COLO668 (cell line): ENCODE results near the gene KRTAP19-1.

Experiments used
- DNase-seq: peaks from one replicate; lab custom pipeline; 2025; ENCODE audit not compliant: unreplicated experiment; lab: John Stamatoyannopoulos, UW

The KRTAP19-1 gene

GRCh38 chr21:30430170-30430655, 50.0 kb downstream of the KRTAP19-1 start, which contains the start of gene KRTAP13-4:
KRTAP13-4 (plus strand) TSS chr21:30430220; CDS start chr21:30430276, 56 bp downstream.
- no peak for DNase-seq
